ENCODE results near the gene KNCN.

KNCN gene

DNA sequence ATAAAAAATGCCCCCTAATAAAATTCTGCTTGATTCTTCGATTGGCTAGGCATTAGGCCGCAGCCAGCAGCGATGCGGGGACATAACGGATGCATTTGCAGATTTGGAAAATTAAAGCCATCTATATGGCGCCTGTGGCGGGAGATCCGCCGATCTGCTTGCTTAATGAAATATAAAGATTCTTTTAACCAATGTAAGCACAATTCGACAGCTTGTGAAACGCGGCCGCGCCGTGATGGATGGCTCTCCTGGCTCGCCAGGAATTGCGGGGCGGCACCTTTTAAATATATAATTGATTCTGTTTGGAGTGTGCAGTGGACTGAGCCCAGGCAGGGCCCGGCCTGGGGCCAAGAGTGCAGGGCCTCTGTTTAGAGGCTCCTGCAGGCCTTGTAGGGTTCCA lies 53.8 kb downstream of the KNCN start:
- TF ChIP-seq, protein P1, sequence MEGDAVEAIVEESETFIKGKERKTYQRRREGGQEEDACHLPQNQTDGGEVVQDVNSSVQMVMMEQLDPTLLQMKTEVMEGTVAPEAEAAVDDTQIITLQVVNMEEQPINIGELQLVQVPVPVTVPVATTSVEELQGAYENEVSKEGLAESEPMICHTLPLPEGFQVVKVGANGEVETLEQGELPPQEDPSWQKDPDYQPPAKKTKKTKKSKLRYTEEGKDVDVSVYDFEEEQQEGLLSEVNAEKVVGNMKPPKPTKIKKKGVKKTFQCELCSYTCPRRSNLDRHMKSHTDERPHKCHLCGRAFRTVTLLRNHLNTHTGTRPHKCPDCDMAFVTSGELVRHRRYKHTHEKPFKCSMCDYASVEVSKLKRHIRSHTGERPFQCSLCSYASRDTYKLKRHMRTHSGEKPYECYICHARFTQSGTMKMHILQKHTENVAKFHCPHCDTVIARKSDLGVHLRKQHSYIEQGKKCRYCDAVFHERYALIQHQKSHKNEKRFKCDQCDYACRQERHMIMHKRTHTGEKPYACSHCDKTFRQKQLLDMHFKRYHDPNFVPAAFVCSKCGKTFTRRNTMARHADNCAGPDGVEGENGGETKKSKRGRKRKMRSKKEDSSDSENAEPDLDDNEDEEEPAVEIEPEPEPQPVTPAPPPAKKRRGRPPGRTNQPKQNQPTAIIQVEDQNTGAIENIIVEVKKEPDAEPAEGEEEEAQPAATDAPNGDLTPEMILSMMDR (IDR thresholded peaks at IDR 0.05; ENCODE audit: insufficient read depth, missing control alignments) = no peak
- DNase-seq (ENCODE audit: insufficient read length, low spot score) = no peak
- FAIRE-seq = no peak

GRCh38 chr1:46497020-46497419 lies 54.4 kb downstream of the KNCN start:
- TF ChIP-seq, protein P1 (IDR thresholded peaks at IDR 0.05; ENCODE audit: insufficient read depth, missing control alignments) = no peak

DNA sequence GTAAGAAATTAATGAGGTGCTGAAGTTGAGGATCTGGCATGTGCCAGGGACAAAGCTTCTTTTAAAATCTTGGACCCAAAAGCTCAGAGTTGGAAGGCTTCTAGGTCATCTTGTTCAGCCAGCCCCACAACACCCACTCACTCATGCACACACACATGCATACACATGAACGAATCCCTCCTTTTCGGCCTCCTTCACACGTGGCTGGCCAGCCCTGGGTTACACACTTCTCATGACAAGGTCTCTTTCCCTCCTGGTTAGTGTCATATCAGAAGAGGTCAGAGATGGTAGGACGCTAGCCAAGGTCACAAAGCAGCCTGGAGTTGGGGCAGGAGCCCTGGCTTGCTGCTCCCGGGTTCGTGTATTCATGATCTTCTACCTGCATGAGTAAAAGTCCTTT lies 54.9 kb downstream of the KNCN start:
- TF ChIP-seq, protein P1 (IDR thresholded peaks at IDR 0.05; ENCODE audit: insufficient read depth, missing control alignments) = no peak
- DNase-seq (ENCODE audit: insufficient read length, low spot score) = no peak
- no peak for FAIRE-seq

More at GRCh38 chr1:46497020-46497419, 54.4 kb downstream of the KNCN start:
- FAIRE-seq (no peak), DNase-seq (ENCODE audit: insufficient read length, low spot score) (no peak)

GRCh38 chr1:46495778-46496177 lies 55.7 kb downstream of the KNCN start:
- no peak for FAIRE-seq
- no peak for DNase-seq (ENCODE audit: insufficient read length, low spot score)
- TF ChIP-seq, protein P1 (IDR thresholded peaks at IDR 0.05; ENCODE audit: insufficient read depth, missing control alignments) = no peak

Measured in D721Med (cell line).